HEK293 (cell line): ENCODE measurements around the gene SLC46A1.

ENCODE experiments used
- MEIS1 ChIP-seq: sonication (generic); formaldehyde crosslinking; IDR thresholded peaks from 2 replicates; pipeline ENCODE4 v1.8.1; 2022; ENCODE audit warnings: missing genetic modification reagents, mild to moderate bottlenecking, borderline replicate concordance
- ZNF311 ChIP-seq: fragments of 450-650 bp; formaldehyde crosslinking; IDR thresholded peaks from 2 replicates; pipeline ENCODE4 v1.5.1; 2017; ENCODE audit warnings: missing biosample characterization, missing genetic modification characterization, borderline replicate concordance
- ZNF654 ChIP-seq: fragments of 450-650 bp; formaldehyde crosslinking; IDR thresholded peaks from 2 replicates; pipeline ENCODE4 v1.5.1; 2016; ENCODE audit warnings: low read depth, missing biosample characterization, missing genetic modification characterization
- ZNF658 ChIP-seq: fragments of 450-650 bp; formaldehyde crosslinking; IDR thresholded peaks from 2 replicates; pipeline ENCODE4; 2016; ENCODE audit warnings: missing biosample characterization, missing genetic modification characterization
- TF ChIP-seq, protein P1 (sequence below): fragments of 450-650 bp; formaldehyde crosslinking; IDR thresholded peaks from 2 replicates; pipeline ENCODE4 v1.5.1; 2016; ENCODE audit warnings: missing biosample characterization, missing genetic modification characterization
- TF ChIP-seq, protein P2 (sequence below): fragments of 450-650 bp; formaldehyde crosslinking; optimal IDR thresholded peaks from 2 replicates; pipeline ENCODE3; 2016; ENCODE audit warnings: missing biosample characterization, mild to moderate bottlenecking, missing genetic modification characterization
- TF ChIP-seq, protein P3 (sequence below): fragments of 450-650 bp; formaldehyde crosslinking; IDR thresholded peaks from 2 replicates; pipeline ENCODE4 v1.5.1; 2016; ENCODE audit warnings: missing biosample characterization, missing genetic modification characterization
- TF ChIP-seq, protein P4 (sequence below): fragments of 450-650 bp; formaldehyde crosslinking; IDR thresholded peaks from 2 replicates; pipeline ENCODE4 v1.5.1; 2017; ENCODE audit warnings: missing biosample characterization, missing genetic modification characterization

DNA sequence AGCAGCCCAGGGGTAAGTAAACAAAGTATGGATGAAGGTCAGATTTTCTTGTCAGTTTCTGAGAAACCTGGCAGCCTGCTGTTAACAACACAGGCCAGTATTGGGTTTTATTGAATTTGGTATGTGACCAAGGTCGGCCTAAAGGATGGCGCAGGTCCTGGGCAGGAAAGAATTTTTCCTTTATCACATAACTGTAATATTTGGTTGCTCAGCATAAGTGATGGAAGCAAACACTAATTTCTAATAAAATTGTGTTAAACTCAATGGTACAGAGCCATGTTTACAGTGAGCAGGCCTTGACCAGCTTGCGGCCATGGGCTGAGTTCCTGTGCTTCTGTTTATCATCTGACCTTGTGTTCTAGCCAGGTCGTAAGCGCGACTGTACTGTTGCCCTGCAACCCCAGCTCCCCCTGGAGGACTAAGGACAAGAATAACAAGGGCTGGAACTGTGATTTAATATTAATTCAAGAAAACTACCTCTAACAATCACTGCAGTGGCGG is 59.2 kb downstream of the SLC46A1 start:
- TF ChIP-seq, protein P1, sequence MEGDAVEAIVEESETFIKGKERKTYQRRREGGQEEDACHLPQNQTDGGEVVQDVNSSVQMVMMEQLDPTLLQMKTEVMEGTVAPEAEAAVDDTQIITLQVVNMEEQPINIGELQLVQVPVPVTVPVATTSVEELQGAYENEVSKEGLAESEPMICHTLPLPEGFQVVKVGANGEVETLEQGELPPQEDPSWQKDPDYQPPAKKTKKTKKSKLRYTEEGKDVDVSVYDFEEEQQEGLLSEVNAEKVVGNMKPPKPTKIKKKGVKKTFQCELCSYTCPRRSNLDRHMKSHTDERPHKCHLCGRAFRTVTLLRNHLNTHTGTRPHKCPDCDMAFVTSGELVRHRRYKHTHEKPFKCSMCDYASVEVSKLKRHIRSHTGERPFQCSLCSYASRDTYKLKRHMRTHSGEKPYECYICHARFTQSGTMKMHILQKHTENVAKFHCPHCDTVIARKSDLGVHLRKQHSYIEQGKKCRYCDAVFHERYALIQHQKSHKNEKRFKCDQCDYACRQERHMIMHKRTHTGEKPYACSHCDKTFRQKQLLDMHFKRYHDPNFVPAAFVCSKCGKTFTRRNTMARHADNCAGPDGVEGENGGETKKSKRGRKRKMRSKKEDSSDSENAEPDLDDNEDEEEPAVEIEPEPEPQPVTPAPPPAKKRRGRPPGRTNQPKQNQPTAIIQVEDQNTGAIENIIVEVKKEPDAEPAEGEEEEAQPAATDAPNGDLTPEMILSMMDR: no peak
- TF ChIP-seq ZNF654 (no peak), MEIS1 (CRISPR knock-in tag) (no peak), ZNF658 (tag by site-specific recombination) (no peak), ZNF311 (tag by site-specific recombination) (no peak)
- TF ChIP-seq, protein P2, sequence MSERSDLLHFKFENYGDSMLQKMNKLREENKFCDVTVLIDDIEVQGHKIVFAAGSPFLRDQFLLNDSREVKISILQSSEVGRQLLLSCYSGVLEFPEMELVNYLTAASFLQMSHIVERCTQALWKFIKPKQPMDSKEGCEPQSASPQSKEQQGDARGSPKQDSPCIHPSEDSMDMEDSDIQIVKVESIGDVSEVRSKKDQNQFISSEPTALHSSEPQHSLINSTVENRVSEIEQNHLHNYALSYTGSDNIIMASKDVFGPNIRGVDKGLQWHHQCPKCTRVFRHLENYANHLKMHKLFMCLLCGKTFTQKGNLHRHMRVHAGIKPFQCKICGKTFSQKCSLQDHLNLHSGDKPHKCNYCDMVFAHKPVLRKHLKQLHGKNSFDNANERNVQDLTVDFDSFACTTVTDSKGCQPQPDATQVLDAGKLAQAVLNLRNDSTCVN (tag by site-specific recombination): no peak
- TF ChIP-seq, protein P3, sequence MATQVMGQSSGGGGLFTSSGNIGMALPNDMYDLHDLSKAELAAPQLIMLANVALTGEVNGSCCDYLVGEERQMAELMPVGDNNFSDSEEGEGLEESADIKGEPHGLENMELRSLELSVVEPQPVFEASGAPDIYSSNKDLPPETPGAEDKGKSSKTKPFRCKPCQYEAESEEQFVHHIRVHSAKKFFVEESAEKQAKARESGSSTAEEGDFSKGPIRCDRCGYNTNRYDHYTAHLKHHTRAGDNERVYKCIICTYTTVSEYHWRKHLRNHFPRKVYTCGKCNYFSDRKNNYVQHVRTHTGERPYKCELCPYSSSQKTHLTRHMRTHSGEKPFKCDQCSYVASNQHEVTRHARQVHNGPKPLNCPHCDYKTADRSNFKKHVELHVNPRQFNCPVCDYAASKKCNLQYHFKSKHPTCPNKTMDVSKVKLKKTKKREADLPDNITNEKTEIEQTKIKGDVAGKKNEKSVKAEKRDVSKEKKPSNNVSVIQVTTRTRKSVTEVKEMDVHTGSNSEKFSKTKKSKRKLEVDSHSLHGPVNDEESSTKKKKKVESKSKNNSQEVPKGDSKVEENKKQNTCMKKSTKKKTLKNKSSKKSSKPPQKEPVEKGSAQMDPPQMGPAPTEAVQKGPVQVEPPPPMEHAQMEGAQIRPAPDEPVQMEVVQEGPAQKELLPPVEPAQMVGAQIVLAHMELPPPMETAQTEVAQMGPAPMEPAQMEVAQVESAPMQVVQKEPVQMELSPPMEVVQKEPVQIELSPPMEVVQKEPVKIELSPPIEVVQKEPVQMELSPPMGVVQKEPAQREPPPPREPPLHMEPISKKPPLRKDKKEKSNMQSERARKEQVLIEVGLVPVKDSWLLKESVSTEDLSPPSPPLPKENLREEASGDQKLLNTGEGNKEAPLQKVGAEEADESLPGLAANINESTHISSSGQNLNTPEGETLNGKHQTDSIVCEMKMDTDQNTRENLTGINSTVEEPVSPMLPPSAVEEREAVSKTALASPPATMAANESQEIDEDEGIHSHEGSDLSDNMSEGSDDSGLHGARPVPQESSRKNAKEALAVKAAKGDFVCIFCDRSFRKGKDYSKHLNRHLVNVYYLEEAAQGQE (tag by site-specific recombination): no peak
- TF ChIP-seq, protein P4, sequence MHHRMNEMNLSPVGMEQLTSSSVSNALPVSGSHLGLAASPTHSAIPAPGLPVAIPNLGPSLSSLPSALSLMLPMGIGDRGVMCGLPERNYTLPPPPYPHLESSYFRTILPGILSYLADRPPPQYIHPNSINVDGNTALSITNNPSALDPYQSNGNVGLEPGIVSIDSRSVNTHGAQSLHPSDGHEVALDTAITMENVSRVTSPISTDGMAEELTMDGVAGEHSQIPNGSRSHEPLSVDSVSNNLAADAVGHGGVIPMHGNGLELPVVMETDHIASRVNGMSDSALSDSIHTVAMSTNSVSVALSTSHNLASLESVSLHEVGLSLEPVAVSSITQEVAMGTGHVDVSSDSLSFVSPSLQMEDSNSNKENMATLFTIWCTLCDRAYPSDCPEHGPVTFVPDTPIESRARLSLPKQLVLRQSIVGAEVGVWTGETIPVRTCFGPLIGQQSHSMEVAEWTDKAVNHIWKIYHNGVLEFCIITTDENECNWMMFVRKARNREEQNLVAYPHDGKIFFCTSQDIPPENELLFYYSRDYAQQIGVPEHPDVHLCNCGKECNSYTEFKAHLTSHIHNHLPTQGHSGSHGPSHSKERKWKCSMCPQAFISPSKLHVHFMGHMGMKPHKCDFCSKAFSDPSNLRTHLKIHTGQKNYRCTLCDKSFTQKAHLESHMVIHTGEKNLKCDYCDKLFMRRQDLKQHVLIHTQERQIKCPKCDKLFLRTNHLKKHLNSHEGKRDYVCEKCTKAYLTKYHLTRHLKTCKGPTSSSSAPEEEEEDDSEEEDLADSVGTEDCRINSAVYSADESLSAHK (tag by site-specific recombination): no peak
